Mesenteric fat pad (tissue), 1 donor: Measurements from ENCODE around the gene PMEPA1. TPM values are rescaled to one million over a fixed set of nuclear protein-coding genes. Genes with fewer than 3 reads are reported as not detected.

Experiments
- DNase-seq: peaks from one replicate; pipeline ENCODE4 v3.0.0-alpha.2; 2020; ENCODE audit warnings: low spot score
- total RNA-seq: library from RNA; stranded (reverse); fragmentation: NEBNext Ultra II Directional; extraction: Animal tissue kit (Norgen Biotek cat#: 25700); gene quantifications from one replicate; pipeline ENCODE4 v1.2.1, GENCODE V29; 2021
- donor health status: DM: yes; HTN: yes; CAD: no.

Gene PMEPA1
- total RNA-seq, 1 donor from 2014 or later: 90.0 TPM

DNA sequence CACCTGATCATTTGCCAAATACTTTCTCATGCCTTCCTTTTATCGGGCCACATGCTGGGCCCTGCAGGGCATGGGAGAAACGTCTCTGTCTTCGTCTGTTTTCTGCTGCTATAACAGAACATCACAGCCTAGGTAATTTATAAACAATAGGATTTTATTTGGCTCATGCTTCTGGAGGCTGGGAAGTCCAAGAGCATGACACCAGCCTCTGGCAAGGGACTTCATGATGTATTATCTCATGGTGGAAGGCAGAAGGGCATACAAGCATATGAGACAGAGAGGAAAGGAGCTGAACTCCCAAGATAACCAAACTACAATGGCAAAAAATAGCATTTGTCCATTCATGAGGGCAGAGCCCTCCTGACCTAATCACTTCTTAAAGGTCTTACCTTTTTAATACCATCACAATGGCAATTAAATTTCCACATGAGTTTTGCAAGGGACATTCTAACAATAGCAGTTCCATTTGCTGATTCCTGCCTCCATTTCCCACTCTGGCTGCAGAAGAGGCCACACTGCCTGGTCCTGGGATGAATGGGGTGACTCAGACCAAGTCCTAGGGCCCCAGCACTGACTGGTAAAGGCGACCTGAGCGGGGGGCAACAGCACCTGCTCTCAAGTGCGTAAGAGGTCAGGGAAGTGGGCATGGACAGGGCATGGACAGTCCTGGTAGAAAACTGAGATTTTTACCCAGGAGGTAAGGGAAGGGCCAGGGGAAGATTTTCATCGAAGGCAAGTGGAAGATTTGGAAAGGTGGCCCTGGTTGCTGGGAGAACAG, 84.4 kb downstream of the PMEPA1 start:
- no peak for DNase-seq

GRCh38 chr20:57624124-57624523, 85.7 kb downstream of the PMEPA1 start:
- DNase-seq: no peak

GRCh38 chr20:57622579-57623381, 87.0 kb downstream of the PMEPA1 start:
- DNase-seq: no peak

GRCh38 chr20:57622201-57622570, 87.6 kb downstream of the PMEPA1 start:
- no peak for DNase-seq

DNA sequence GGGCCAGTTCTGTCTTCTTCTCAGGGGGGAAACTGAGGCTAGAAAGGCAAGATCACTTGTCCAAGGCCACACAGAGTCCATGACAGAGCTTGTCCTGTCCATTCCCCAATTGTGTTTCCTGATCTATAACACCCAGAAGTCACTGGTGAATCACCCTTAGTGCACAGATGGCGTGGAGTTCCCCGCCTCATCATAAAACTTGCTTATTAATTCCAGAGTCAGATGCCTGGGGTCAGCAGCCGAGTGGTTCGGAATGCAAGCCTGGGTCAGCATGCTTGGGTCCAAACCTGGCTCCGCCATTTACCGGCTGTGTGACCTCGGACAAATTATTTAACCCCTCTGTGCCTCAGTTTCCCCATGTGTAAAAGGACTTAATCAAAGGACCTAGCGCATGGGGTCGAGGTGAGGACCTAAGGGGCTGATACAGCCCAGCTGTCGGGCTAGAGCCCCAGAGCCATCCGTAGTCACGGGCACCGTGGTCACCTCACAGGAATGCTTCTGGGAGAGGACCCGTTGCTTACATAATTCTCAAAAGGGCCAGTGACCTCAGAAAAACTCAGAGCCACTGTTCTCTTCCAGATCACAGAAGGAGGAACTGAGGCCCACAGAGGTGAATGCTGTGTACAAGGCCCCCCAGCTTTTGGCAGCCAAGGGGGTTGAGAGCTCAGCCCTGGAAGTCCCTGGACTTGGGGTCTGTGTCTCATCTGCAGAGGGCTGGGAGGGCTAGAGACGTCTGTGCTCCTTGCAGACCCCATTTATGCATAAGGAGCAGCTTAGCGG, 88.2 kb downstream of the PMEPA1 start:
- DNase-seq: no peak

DNA sequence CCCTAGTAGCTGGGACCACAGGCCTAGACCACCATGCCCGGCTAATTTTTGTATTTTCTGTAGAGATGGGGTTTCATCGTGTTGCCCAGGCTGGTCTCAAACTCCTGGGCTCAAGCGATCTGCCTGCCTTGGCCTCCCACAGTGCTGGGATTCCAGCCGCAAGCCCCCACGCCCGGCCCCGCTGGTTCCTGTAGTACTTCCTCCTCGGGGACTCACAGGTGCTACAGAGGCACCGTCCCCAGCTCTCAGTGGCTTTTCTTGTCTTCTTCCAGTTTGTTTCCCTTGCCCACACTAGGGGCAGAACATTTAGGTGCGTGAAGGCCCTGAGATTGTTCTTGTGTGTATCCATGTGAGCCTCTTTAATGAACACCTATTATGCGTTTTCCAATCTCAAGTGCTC, 88.8 kb downstream of the PMEPA1 start:
- no peak for DNase-seq

DNA sequence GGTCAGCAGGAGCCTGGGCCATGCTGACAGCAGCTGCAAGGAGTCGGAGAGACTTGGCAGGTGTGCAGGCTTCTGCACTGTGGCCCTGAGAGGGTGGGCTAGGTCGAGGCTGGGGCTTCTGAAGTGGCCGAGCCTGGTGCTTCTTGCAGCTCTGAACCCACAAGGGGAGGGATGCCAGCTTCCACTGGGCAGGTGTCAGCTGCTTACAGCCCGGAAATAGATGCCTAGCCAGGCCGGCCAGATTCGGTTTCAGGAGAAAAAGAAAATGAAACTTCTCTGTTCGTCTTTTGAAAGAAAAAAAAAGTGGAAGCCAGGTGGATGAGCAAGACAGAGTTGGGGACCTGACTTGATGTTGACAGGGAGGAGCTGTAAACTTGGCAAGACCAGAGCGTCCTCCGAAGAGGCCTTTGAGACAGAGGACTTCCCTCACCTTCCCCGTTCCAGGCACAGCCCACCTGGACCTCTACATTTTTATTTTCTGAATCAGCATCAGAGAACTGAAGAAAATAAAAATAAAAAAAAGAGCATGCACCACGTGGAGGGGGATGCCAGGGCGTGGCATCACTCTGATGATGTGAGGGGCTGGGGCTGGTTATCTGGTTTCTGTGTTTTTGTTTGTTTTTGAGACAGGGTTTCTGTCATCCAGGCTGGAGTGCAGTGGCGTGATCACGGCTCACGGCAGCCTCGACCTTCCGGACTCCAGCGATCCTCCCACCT, 89.4 kb downstream of the PMEPA1 start, which contains the start of gene ZBP1:
Gene ZBP1, minus strand, starts transcription at position 153 of the 717 bp plus-strand sequence. Its CDS starts 131 bp downstream, at position 22.
- no peak for DNase-seq

- no peak for DNase-seq
Measured at GRCh38 chr20:57619051-57619831, 90.6 kb downstream of the PMEPA1 start.

- DNase-seq: no peak
Measured at GRCh38 chr20:57618764-57619050, 91.1 kb downstream of the PMEPA1 start.

GRCh38 chr20:57618091-57618763, 91.6 kb downstream of the PMEPA1 start:
- no peak for DNase-seq

GRCh38 chr20:57617079-57617795, 92.6 kb downstream of the PMEPA1 start:
- DNase-seq: no peak

DNA sequence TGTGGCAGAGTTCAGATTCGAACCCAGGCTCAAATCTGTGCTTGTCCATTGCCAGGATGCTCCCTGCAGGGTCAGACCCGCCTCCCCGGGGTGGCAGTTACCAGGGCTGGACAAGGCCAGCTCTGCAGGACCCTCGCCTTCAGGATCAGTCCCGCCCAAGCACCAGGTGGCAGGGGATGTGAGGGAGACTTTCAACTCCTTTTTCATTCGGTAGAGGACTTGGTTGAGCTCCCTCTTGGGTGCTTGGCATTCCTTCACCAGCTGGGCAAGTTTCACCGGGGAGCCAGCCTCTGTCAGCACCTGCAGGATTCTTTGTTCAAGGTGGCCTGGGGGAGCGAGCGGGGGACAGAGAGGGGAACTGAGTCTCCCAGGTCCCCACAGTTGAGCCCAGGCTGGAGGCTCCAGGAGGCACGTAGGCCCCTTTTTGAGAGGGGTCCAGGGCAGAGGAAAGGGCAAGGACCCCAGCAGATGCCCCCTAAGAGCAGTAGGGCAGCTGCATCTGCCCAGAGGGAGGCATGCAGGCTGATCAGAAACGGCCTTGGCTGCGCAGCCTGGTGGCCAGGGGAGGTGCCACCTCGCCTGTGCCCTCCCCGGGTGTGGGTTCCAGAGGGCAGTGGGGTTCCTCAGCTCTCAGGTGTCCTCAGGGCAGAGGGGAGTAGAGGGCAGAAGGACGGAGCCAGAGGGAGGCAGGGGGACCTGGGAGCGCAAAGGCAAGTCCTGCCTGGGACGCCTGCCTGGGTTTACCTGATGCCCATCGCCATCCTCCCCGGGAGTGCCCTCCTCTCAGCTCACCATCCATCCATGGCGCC, 93.5 kb downstream of the PMEPA1 start:
- no peak for DNase-seq

- DNase-seq: no peak
Measured at GRCh38 chr20:57615445-57615811, 94.4 kb downstream of the PMEPA1 start.

- DNase-seq: no peak
Measured at GRCh38 chr20:57614490-57615444, 95.0 kb downstream of the PMEPA1 start.

DNA sequence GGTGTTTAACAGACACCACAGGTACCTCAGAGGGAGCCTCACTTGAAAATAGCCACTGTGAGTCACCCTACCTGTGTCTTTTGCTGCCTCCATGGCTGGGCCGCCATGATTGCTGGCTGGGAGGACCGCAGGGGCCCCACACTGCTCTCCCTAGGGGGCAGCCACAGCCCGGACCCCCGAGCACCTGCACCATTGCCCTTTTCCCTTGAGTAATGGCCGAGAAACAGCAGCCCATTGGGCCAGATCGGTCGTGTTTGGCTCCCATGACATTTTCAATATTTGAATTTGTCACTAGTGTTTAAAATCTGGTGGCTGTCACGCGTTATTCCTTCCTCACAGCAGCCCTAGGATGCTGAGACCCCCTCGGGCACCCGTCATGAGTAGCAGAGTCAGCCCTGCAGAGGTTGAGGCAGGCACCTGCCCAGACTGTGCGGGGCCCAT, 96.3 kb downstream of the PMEPA1 start:
- DNase-seq: peak; percentile 76

DNA sequence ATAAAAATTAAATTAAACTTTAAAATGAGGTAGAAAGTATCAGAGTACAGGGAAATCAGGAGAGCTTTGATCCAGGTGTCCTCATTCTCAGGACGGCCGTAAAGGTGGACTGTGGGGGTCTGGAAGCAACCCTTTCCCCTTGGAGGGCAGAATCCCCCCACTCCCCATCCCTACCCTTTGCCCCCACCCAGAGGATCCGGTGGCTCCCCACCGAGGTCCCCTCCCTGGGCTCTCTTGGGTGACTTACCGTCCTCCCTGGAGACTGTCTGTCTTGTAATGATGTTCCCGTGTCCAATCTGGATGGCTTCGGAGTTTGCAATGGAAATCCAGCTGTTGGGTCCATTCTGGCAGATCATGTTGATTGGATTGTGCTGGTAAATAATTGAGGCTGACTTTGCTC, 96.9 kb downstream of the PMEPA1 start:
- peak; percentile 77 for DNase-seq

DNA sequence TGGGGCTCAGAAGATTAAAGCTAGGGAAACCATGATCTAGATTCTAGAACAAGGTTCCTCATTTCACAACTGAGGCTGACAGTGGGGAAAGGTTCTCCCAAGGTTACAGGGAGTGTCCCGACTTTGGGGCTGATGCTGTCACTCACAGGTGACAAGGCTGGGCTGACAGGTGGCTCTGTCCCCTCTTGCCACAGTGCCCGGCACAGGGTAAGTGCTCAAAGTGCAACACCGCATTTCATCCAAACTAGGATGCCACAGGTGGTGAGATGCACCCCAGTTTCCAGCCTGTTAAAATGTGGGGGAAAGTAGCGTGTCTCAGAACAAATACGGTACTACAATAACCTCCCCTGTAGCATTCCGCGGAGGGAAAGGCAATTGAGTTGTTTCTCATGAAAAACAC, 97.4 kb downstream of the PMEPA1 start:
- peak; percentile 41 for DNase-seq
